ENCODE results near the gene ZC3H14. TPM values are rescaled to one million over a fixed set of nuclear protein-coding genes. Genes with fewer than 3 reads are reported as not detected.

ZC3H14 gene
- total RNA-seq, 1 donor from 2014 or later = 68.7 TPM

- DNase-seq (ENCODE audit: low read depth) = no peak
Measured at GRCh38 chr14:88599761-88600439, 37.1 kb downstream of the ZC3H14 start.

- no peak for DNase-seq (ENCODE audit: low read depth)
Measured at GRCh38 chr14:88604212-88604611, 41.4 kb downstream of the ZC3H14 start.

- DNase-seq (ENCODE audit: low read depth) = no peak
Measured at GRCh38 chr14:88605594-88605993, 42.8 kb downstream of the ZC3H14 start.

- DNase-seq (ENCODE audit: low read depth) = no peak
Measured at GRCh38 chr14:88607829-88608228, 45.0 kb downstream of the ZC3H14 start.

- DNase-seq (ENCODE audit: low read depth) = no peak
Measured at GRCh38 chr14:88611878-88612277, 49.0 kb downstream of the ZC3H14 start.

- peak; percentile 67 for DNase-seq (ENCODE audit: low read depth)
Measured at GRCh38 chr14:88612981-88613380, 50.1 kb downstream of the ZC3H14 start.

DNA sequence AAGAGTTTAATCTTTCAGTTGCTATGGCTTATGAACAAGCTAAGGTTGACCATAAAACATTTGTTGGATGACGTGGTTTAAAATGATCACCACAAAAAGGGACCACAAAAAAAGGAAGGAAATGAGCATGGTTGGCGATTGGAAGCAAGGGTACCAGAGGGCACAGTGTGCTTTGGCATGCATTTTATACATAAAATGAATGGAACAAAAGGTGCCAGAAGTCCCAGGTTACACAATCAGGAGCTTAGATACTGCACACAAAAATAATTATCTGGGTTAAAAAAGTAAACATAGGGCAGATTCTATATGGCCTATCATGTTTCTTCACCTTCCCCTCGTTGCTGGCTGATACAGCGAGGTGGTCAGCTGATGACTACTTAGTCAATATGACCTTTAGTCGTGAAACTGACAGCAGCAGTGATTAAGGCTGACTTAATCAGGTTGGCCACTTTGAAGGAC lies 50.7 kb downstream of the ZC3H14 start:
- peak; percentile 64 for DNase-seq (ENCODE audit: low read depth)

DNA sequence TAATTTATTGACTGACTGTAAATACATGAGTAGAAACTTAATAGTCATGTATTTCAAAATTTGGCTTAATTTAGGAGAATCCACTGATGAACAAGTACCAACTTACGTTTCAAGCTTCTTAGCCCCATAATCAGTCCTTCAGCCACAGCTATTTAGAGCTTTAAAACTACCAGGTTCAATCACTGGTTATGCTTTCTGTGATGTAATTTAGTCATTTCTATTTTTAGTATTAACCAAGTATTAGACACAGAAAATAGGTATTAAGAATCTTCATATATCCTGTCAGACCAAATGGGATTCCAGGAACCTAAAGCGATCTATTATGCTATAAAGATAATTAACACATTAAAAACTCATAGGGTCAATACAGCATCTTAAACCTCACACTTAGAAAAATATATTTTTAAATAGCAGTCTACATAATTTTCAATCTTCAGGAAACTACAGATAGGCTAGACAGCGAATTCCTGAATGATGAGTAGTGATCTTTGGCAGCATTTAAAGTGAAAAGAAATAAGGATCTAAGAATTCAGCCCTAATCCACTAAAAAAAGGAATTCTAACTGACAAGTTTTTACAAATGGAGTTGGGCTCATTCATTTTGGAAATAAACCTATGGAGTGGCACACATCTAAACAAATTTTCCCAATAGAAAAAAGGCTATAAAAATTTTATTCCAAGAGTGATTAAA lies 51.5 kb downstream of the ZC3H14 start:
- DNase-seq (ENCODE audit: low read depth) = peak; percentile 53

DNA sequence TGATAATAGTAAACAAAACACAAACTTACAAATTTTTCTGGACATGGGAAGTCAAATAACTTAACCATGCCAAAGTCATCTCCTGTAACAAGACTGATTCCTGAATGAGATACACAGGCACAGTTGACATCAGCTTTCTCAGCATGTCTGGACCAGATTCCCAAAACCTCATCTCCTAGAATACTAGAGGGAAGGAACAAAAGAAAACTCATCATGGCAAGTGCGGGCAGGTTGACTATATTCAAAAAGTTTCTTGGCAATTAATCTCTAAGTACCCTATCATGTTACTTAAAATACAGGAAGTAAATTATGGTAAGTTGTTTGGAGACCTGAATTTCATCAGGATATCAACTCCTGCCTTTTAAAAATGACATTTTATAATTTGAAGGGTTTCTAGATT lies 53.9 kb downstream of the ZC3H14 start:
- no peak for DNase-seq (ENCODE audit: low read depth)

GRCh38 chr14:88617479-88617878 lies 54.6 kb downstream of the ZC3H14 start:
- no peak for DNase-seq (ENCODE audit: low read depth)

GRCh38 chr14:88618476-88618875 lies 55.6 kb downstream of the ZC3H14 start:
- DNase-seq (ENCODE audit: low read depth) = no peak

DNA sequence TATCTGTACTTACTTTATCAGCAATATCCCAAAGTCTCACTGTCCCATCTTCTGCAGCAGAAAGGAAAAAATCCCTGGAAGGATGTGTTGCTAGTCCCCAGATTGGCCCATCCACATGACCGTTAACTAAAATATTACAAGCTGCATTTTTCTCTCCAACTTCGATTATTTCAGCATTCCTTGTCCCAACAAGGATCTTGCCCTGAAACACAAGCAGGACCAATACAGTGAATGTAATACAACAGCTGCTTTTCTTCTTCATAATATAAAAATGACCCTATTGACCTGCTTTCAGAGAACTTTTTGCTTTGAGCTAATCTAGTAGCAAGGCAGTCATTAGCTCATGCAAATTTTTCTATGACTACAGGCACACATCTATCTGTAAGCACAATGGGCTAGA lies 58.3 kb downstream of the ZC3H14 start:
- DNase-seq (ENCODE audit: low read depth) = peak; percentile 16

DNA sequence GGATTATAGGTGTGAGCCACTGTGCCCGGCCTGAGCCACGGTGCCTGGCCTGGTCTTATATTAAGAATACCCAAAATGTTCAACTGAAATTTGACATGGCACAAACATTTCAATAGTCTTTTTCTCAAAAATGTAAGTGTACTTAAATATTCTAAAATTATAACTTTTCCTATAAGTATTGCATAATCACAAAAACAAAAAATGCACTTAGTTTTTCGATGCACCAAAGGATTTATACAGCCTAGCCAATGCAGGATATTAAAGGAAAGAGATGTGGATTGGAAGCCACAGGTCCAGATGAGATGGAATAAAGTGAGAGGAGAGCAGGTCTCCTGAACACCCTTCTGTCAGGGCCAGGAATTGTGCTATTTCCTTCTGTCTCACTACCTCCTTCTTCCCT lies 62.8 kb downstream of the ZC3H14 start:
- no peak for DNase-seq (ENCODE audit: low read depth)

- DNase-seq (ENCODE audit: low read depth) = no peak
Measured at GRCh38 chr14:88628033-88628432, 65.2 kb downstream of the ZC3H14 start.

DNA sequence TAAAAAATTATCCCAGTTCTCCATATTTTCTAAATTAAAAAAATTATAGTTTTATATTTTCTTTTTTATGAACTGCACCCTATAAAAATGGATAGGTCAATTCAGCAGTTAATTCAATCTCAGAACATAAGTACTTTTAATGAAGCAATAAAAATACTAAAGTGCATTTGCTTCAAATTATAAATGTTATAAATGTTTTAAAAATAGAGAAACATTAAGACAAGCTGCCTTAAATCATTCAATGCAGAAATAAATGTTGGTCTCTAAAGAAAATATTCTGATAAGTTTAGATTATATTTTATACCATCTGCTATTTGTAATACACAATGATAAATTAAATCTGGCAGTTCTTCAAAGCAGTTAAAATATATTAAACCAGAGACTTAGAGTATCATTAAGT lies 65.6 kb downstream of the ZC3H14 start:
- no peak for DNase-seq (ENCODE audit: low read depth)

- peak; percentile 40 for DNase-seq (ENCODE audit: low read depth)
Measured at GRCh38 chr14:88630565-88630964, 67.7 kb downstream of the ZC3H14 start.

GRCh38 chr14:88631091-88631490 lies 68.3 kb downstream of the ZC3H14 start:
- no peak for DNase-seq (ENCODE audit: low read depth)

GRCh38 chr14:88632512-88632911 lies 69.7 kb downstream of the ZC3H14 start:
- no peak for DNase-seq (ENCODE audit: low read depth)

DNA sequence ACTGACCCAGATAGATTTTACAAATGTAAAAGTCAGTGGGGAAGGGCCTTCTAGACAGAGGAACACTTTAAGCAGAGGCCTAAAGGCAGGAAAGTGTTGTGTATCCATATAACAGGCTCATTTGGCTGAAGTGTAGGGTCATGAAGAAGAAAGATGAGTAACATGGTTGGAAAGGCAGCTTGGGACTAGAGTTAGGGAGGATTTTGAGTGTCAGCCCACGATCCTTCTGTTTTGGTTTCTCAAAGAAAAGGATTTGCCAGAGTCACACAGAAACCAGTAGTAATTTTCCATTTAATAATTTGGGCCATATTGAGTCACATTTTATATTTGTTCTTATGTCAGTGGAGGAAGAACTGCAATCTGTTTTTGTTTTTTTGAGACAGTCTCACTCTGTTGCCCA lies 76.4 kb downstream of the ZC3H14 start:
- DNase-seq (ENCODE audit: low read depth) = no peak

DNA sequence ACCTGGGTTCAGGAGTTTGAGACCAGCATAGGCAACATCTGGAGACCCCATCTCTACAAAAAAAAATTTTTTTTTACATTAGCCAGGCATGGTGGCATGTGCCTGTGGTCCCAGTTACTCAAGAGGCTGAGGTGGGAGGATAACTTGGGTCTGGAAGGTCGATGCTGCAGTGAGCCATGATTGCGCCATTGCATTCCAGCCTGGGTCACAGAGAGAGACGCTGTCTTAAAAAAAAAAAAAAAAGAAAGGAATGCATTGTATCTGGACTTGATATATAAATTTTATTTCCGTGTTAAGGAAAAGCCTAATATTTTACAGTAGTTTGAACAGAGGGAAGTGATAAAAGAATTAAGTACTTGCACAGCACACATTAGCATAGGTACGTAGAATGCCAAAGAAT lies 97.2 kb downstream of the ZC3H14 start:
- DNase-seq (ENCODE audit: low read depth) = no peak

DNA sequence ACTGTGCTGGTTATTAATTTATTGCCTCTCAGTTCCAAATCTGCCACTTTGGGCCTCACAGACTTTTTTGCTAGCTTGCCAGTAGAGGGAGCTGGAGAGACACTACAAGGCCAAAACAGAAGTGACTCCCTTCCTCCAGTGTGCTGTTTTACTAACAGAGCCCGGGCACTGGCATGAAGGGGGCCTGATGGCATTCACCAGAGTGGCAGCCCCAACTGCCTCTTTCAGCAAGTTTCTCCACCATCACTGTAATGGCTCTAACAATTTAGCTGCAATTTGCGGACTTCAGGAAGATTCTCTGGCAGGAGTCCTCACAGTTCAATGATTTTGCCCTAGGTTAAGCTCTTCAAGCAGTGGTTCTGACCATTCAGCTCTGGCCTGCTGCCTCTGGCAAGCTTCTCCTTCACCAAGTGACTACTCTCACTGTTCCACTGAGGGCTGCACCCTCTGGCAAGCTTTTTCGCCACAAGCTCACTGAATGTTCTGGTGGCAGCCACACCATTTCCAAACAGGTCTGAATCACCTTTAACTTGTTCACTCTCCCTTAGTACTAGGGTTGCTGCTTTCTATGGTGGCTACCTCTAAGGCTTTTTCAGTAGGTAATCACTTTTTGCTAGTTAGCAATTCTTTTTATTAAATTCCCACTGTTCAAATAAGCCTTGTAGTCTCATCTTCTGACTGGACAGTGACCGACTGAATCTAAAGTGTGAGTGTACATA lies 104.9 kb downstream of the ZC3H14 start:
- peak; percentile 86 for DNase-seq (ENCODE audit: low read depth)

GRCh38 chr14:88668448-88669116 lies 105.7 kb downstream of the ZC3H14 start:
- DNase-seq (ENCODE audit: low read depth) = no peak
